A549 (cell line): ENCODE data around the gene NDUFC2. TPM values are rescaled to one million over a fixed set of nuclear protein-coding genes. Genes with fewer than 3 reads are reported as not detected.

Experiments
- ATAC-seq, 2 experiments: fragments of 200-7000 bp in 1 of 2; fragments of >200 bp in 1 of 2; cut with Nextera tagmentation in 1 of 2; cut with Tn5 transposase in 1 of 2; 3 replicates each; pipeline versions ENCODE4 v1.8.0 to v1.9.1; 2018 to 2020; ENCODE audit warnings: mild to moderate bottlenecking in 1 of 2, moderate library complexity in 1 of 2
- CTCF ChIA-PET: fragments of 300-600 bp; sonication (Branson Sonifier 250); formaldehyde crosslinking; extraction: SDS; loops from one replicate; lab custom pipeline; 2021; ENCODE audit warnings: antibody characterized with exemption, inconsistent platforms; lab: Yijun Ruan, JAX
- POLR2A ChIA-PET: fragments of 350-600 bp; formaldehyde crosslinking; extraction: SDS; loops from one replicate; lab custom pipeline; 2021; ENCODE audit warnings: antibody characterized with exemption, inconsistent platforms; lab: Yijun Ruan, JAX
- DNase-seq, 2 experiments: peaks; one replicate each; pipeline versions ENCODE4 v3.0.0 to v3.0.0-alpha.2; 2011 to 2016; ENCODE audit warnings: low read depth in 1 of 2, low spot score in 1 of 2
- FAIRE-seq: peaks from 2 replicates; lab custom pipeline; 2011; peaks lifted over from hg19 to GRCh38; lab: Jason Lieb, UNC
- H3K27ac ChIP-seq, 2 experiments: fragments of >200 bp; sonication (Bioruptor Twin); formaldehyde crosslinking; 3 replicates each; pipeline ENCODE4 v1.5.1; 2016 to 2017
- H3K4me1 ChIP-seq: fragments of >200 bp; sonication (Bioruptor Twin); formaldehyde crosslinking; 3 replicates; pipeline ENCODE4 v1.6.1; 2016
- H3K4me2 ChIP-seq: fragments of >200 bp; sonication (Bioruptor Twin); formaldehyde crosslinking; 3 replicates; pipeline ENCODE4 v1.6.1; 2016
- H3K4me3 ChIP-seq: fragments of >200 bp; sonication (Bioruptor Twin); formaldehyde crosslinking; 3 replicates; pipeline ENCODE4 v1.5.1; 2016
- H3K9me3 ChIP-seq: fragments of >200 bp; sonication (Bioruptor Twin); formaldehyde crosslinking; 3 replicates; pipeline ENCODE4 v1.6.1; 2016
- ATOH8 ChIP-seq: fragments of 250-450 bp; sonication (Bioruptor Pico); IDR thresholded peaks from 2 replicates; pipeline ENCODE4 v1.5.0; 2020; ENCODE audit warnings: low read depth, mild to moderate bottlenecking, moderate library complexity
- BCL3 ChIP-seq: fragments of >200 bp; sonication (Bioruptor Twin); formaldehyde crosslinking; IDR thresholded peaks from 3 replicates; pipeline ENCODE4 v1.6.1; 2016
- CBX8 ChIP-seq: fragments of 200-600 bp; sonication (generic); IDR thresholded peaks from 2 replicates; pipeline ENCODE4 v1.6.1; 2016
- CEBPB ChIP-seq, 2 experiments: fragments of >200 bp in 1 of 2; sonication (Bioruptor Twin) in 1 of 2; formaldehyde crosslinking in 1 of 2; IDR thresholded peaks; 2 replicates each; pipeline ENCODE4 v1.6.1; 2012 to 2016
- CHD2 ChIP-seq: fragments of 150-350 bp; IDR thresholded peaks from 2 replicates; pipeline ENCODE4 v1.6.1; 2014; ENCODE audit warnings: low read length; ENCODE audit not compliant: partially characterized antibody
- CHD4 ChIP-seq: fragments of 200-600 bp; sonication (generic); IDR thresholded peaks from 2 replicates; pipeline ENCODE4 v1.6.1; 2016; ENCODE audit warnings: antibody characterized with exemption, mild to moderate bottlenecking, borderline replicate concordance
- FOSB ChIP-seq: fragments of 250-450 bp; sonication (Bioruptor Pico); IDR thresholded peaks from 2 replicates; pipeline ENCODE4 v1.5.0; 2020; ENCODE audit warnings: mild to moderate bottlenecking, moderate library complexity
- FOXS1 ChIP-seq: fragments of 250-450 bp; sonication (Bioruptor Pico); IDR thresholded peaks from 2 replicates; pipeline ENCODE4 v1.5.0; 2020; ENCODE audit warnings: mild to moderate bottlenecking, moderate library complexity
- JUNB ChIP-seq: fragments of >200 bp; sonication (Bioruptor Twin); formaldehyde crosslinking; IDR thresholded peaks from 2 replicates; pipeline ENCODE4 v1.6.1; 2016
- REST ChIP-seq: fragments of 200-600 bp; sonication (generic); IDR thresholded peaks from 2 replicates; pipeline ENCODE4 v1.6.1; 2016; ENCODE audit warnings: antibody characterized with exemption, mild to moderate bottlenecking, moderate library complexity
- RNF2 ChIP-seq: fragments of 200-600 bp; sonication (generic); IDR thresholded peaks from 2 replicates; pipeline ENCODE4 v1.6.1; 2016; ENCODE audit warnings: low read depth, mild to moderate bottlenecking, antibody characterized with exemption, moderate library complexity, borderline replicate concordance
- ZC3H11A ChIP-seq: fragments of 450-650 bp; IDR thresholded peaks from 2 replicates; pipeline ENCODE4 v1.6.1; 2014; ENCODE audit warnings: antibody characterized with exemption, mild to moderate bottlenecking
- ZFP36 ChIP-seq: fragments of 450-650 bp; IDR thresholded peaks from 2 replicates; pipeline ENCODE4 v1.6.1; 2014; ENCODE audit warnings: borderline replicate concordance; ENCODE audit not compliant: partially characterized antibody
- ZNF302 ChIP-seq: fragments of 250-450 bp; sonication (Bioruptor Pico); IDR thresholded peaks from 2 replicates; pipeline ENCODE4 v1.9.0; 2021; ENCODE audit warnings: inconsistent platforms, mild to moderate bottlenecking, moderate library complexity
- WGBS: methylation state at CpG from one replicate; pipeline ENCODE4 v1.1.6; 2017; ENCODE audit errors: missing lambda C conversion rate; 5-methylcytosine and 5-hydroxymethylcytosine counted together
- polyA plus RNA-seq, 4 experiments: library from polyadenylated mRNA; depleted of rRNA in 3 of 4; stranded (reverse); fragments of >200 nt; fragmentation: RNase III in 1 of 4; extraction: RNeasy Plus Mini Kit Qiagen cat#74134 plus additional on column Dnase treatment in 1 of 4; gene quantifications; 2 replicates in 3 of 4; 3 replicates in 1 of 4; pipeline ENCODE4 v1.2.3, GENCODE V29; 2011 to 2017
- TF ChIP-seq, protein P1 (sequence below): IDR thresholded peaks from 2 replicates; pipeline ENCODE4 v1.6.1; 2012; ENCODE audit warnings: low read depth, borderline replicate concordance
- TF ChIP-seq, protein P2 (sequence below): fragments of >200 bp; sonication (Bioruptor Twin); formaldehyde crosslinking; IDR thresholded peaks from 2 replicates; pipeline ENCODE4 v1.6.1; 2016
- TF ChIP-seq, protein P3 (sequence below): fragments of 150-350 bp; IDR thresholded peaks from 2 replicates; pipeline ENCODE4 v1.6.1; 2014; ENCODE audit warnings: low read depth, mild to moderate bottlenecking, low read length

NDUFC2 gene
- polyA plus RNA-seq, 2 of the 4 experiments (the other 2 are of a cell fraction): 148 to 277 TPM

DNA sequence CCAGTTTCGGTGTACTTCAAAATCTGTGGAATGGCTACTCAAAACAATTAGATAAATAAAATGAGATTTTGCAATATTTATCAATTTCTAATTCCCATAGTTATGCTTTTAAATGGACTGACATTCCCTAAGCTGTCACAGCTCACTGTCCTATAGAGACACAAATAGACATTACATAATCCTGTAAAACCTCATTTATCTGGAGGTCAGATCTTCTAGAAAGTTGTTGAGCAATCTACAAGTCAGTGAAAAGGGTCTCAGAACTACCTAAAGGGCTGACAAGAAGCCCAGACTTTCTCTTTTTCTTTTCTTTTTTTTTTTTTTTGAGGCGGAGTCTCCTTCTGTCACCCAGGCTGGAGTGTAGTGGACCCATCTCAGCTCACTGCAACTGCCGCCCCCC is 47.7 kb upstream of the NDUFC2 start:
- Histone ChIP-seq H3K4me3 (no peak overlapping the region), H3K9me3 (no peaks in the 10 kb centered on the region), H3K4me1 (no peaks in the 10 kb centered on the region), H3K4me2 (no peak overlapping the region), H3K27ac (no peak overlapping the region)
- ChIA-PET CTCF (interaction anchor here (0.6 kb wide), 1 partner anchor 14 kb away, joined by 3 read pairs; no protein-coding TSS in a partner anchor), POLR2A (interaction anchor here (0.6 kb wide), 1 partner anchor 133 kb away, joined by 4 read pairs; no protein-coding TSS in a partner anchor)
- DNase-seq: no peak
- FAIRE-seq: no peak
- TF ChIP-seq, protein P1, sequence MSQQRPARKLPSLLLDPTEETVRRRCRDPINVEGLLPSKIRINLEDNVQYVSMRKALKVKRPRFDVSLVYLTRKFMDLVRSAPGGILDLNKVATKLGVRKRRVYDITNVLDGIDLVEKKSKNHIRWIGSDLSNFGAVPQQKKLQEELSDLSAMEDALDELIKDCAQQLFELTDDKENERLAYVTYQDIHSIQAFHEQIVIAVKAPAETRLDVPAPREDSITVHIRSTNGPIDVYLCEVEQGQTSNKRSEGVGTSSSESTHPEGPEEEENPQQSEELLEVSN: no peak
- TF ChIP-seq, protein P2, sequence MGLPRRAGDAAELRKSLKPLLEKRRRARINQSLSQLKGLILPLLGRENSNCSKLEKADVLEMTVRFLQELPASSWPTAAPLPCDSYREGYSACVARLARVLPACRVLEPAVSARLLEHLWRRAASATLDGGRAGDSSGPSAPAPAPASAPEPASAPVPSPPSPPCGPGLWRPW: no peak
- ATAC-seq: no peak
- 92% methylated on average over 3 of the region's 3 CpGs for WGBS

DNA sequence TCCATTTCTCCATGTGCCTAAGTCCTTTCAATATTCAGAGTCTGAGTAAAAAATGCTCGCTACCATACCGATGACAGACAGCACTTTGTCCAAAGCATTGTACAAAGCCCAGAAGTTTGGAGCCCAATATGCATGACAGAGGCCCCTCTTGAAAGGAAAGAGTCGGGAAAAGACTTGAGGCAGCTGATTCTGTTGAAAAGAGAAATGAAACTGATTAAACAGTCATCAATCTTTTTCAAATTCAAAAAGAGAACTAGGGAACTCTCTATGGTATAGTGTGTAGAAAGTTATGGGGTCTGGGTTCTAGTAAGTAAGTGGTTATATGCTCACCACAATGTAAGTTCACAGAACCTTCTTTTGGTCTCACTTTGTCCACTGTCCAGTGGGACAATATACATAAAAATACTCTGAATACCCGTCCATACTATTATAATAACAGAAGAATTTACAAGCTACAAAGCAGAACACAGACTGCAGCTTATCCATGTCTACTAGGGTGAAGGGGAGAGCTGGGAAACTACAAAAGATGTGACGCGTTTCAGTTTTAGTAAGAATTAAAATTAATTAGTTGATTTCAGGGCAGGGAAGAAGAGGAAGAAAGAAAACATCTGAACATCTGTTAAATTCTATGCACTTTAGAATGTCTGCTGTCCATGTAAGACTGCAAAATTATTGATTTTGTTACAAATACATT is 33.1 kb upstream of the NDUFC2 start:
- FAIRE-seq (no peak), ATAC-seq (no peak), DNase-seq (no peak)
- Histone ChIP-seq H3K4me1 (no peaks in the 10 kb centered on the region), H3K27ac (no peak overlapping the region), H3K4me3 (no peak overlapping the region), H3K4me2 (no peak overlapping the region), H3K9me3 (no peaks in the 10 kb centered on the region)
- 91% methylated on average over 6 of the region's 6 CpGs for WGBS
- ChIA-PET POLR2A (no interaction called here), CTCF (no interaction called here)
- no peak for TF ChIP-seq FOSB (CRISPR knock-in tag)
- TF ChIP-seq, protein P2: no peak
- no peak for TF ChIP-seq REST

- POLR2A ChIA-PET: no interaction called here
- Histone ChIP-seq H3K27ac (no peak overlapping the region), H3K9me3 (no peaks in the 10 kb centered on the region), H3K4me3 (no peak overlapping the region), H3K4me1 (no peaks in the 10 kb centered on the region), H3K4me2 (no peak overlapping the region)
- WGBS: 70% methylated on average over 2 of the region's 2 CpGs
- ATAC-seq (no peak), FAIRE-seq (no peak), DNase-seq (no peak)
- CTCF ChIA-PET: interaction anchor here (0.6 kb wide), 1 partner anchor 22 kb away, joined by 3 read pairs; no protein-coding TSS in a partner anchor
- TF ChIP-seq FOXS1 (CRISPR knock-in tag) (no peak), RNF2 (no peak), ZFP36 (no peak), CEBPB (IDR thresholded peaks at IDR 0.05) (no peak), JUNB (no peak), CHD4 (no peak), FOSB (CRISPR knock-in tag) (no peak), REST (no peak), ZC3H11A (no peak), ZNF302 (no peak), CBX8 (no peak), ATOH8 (no peak), CHD2 (no peak), BCL3 (no peak)
- TF ChIP-seq, protein P3, sequence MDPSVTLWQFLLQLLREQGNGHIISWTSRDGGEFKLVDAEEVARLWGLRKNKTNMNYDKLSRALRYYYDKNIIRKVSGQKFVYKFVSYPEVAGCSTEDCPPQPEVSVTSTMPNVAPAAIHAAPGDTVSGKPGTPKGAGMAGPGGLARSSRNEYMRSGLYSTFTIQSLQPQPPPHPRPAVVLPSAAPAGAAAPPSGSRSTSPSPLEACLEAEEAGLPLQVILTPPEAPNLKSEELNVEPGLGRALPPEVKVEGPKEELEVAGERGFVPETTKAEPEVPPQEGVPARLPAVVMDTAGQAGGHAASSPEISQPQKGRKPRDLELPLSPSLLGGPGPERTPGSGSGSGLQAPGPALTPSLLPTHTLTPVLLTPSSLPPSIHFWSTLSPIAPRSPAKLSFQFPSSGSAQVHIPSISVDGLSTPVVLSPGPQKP: no peak
Measured at GRCh38 chr11:78111298-78111697, 31.6 kb upstream of the NDUFC2 start.
